WTC11 (cell line): ENCODE results near the gene ANXA9. TPM values are rescaled to one million over a fixed set of nuclear protein-coding genes. Genes with fewer than 3 reads are reported as not detected.

Source experiments
- ATAC-seq: fragments of 200-7000 bp; cut with Tn5 transposase; 2 replicates; pipeline ENCODE4 v1.10.0; 2021; ENCODE audit warnings: mild to moderate bottlenecking, moderate library complexity
- CTCF ChIA-PET: fragments of 300-600 bp; sonication (Branson Sonifier 250); formaldehyde crosslinking; loops from one replicate; lab custom pipeline; 2021; ENCODE audit warnings: antibody characterized with exemption; lab: Charles Lee
- POLR2A ChIA-PET: fragments of 350-600 bp; sonication (Branson Sonifier 250); formaldehyde crosslinking; loops from one replicate; lab custom pipeline; 2021; ENCODE audit warnings: antibody characterized with exemption; lab: Charles Lee
- DNase-seq: peaks from one replicate; pipeline ENCODE4 v3.0.0; 2021; ENCODE audit warnings: low spot score
- H3K27ac Mint-ChIP-seq: 2 replicates; pipeline ENCODE4 v1.8.0; 2021; ENCODE audit warnings: mixed read lengths
- H3K27me3 Mint-ChIP-seq: 2 replicates; pipeline ENCODE4 v1.8.0; 2021; ENCODE audit warnings: low read depth, mild to moderate bottlenecking, moderate library complexity, mixed read lengths
- H3K36me3 Mint-ChIP-seq: 2 replicates; pipeline ENCODE4 v1.8.0; 2021; ENCODE audit warnings: mixed read lengths
- H3K4me1 Mint-ChIP-seq: 2 replicates; pipeline ENCODE4 v1.8.0; 2022; ENCODE audit warnings: mixed read lengths
- H3K4me3 Mint-ChIP-seq: 2 replicates; pipeline ENCODE4 v1.8.0; 2021; ENCODE audit warnings: mild to moderate bottlenecking, moderate library complexity, mixed read lengths
- H3K9me3 Mint-ChIP-seq: 2 replicates; pipeline ENCODE4 v1.8.0; 2021; ENCODE audit warnings: mixed read lengths
- ATF1 ChIP-seq: sonication (generic); formaldehyde crosslinking; IDR thresholded peaks from 2 replicates; pipeline ENCODE4 v1.8.1; 2023; ENCODE audit warnings: mild to moderate bottlenecking, moderate library complexity, missing genetic modification reagents
- CBFB ChIP-seq: sonication (generic); formaldehyde crosslinking; IDR thresholded peaks from 2 replicates; pipeline ENCODE4 v1.8.1; 2022; ENCODE audit warnings: mild to moderate bottlenecking, low read depth, missing genetic modification reagents
- EMX1 ChIP-seq: fragments of 250-450 bp; sonication (Bioruptor Pico); IDR thresholded peaks from 2 replicates; pipeline ENCODE4 v1.8.0; 2021; ENCODE audit warnings: mild to moderate bottlenecking
- FOXK1 ChIP-seq: sonication (generic); formaldehyde crosslinking; IDR thresholded peaks from 2 replicates; pipeline ENCODE4 v1.8.0; 2022; ENCODE audit warnings: mild to moderate bottlenecking, moderate library complexity, missing genetic modification reagents
- HMGA2 ChIP-seq: fragments of 250-450 bp; sonication (Bioruptor Pico); IDR thresholded peaks from 2 replicates; pipeline ENCODE4 v1.4.0; 2021; ENCODE audit warnings: mild to moderate bottlenecking, moderate library complexity
- MXD4 ChIP-seq: fragments of 250-450 bp; sonication (Bioruptor Pico); IDR thresholded peaks from 2 replicates; pipeline ENCODE4 v1.8.0; 2021; ENCODE audit warnings: mild to moderate bottlenecking, moderate library complexity, borderline replicate concordance
- NFATC4 ChIP-seq: fragments of 250-450 bp; sonication (Bioruptor Pico); IDR thresholded peaks from 2 replicates; pipeline ENCODE4 v1.9.0; 2021; ENCODE audit warnings: mild to moderate bottlenecking
- NR1H2 ChIP-seq: sonication (generic); formaldehyde crosslinking; IDR thresholded peaks from 2 replicates; pipeline ENCODE4 v1.9.0; 2021; ENCODE audit warnings: mild to moderate bottlenecking, moderate library complexity, missing genetic modification reagents
- NR3C1 ChIP-seq: sonication (generic); formaldehyde crosslinking; conservative IDR thresholded peaks from 2 replicates; pipeline ENCODE4 v1.8.1; 2023; ENCODE audit warnings: low read depth, mild to moderate bottlenecking, missing genetic modification reagents
- SMAD3 ChIP-seq: sonication (generic); formaldehyde crosslinking; IDR thresholded peaks from 2 replicates; pipeline ENCODE4 v1.8.0; 2022; ENCODE audit warnings: missing genetic modification reagents, mild to moderate bottlenecking, borderline replicate concordance
- SMAD4 ChIP-seq: sonication (generic); formaldehyde crosslinking; IDR thresholded peaks from 2 replicates; pipeline ENCODE4 v1.8.0; 2022; ENCODE audit warnings: mild to moderate bottlenecking, missing genetic modification reagents
- SOX15 ChIP-seq: fragments of 250-450 bp; sonication (Bioruptor Pico); IDR thresholded peaks from 2 replicates; pipeline ENCODE4 v1.9.0; 2021; ENCODE audit warnings: mild to moderate bottlenecking
- SP1 ChIP-seq: sonication (generic); formaldehyde crosslinking; conservative IDR thresholded peaks from 2 replicates; pipeline ENCODE4 v1.8.1; 2022; ENCODE audit warnings: missing genetic modification reagents
- TCF7 ChIP-seq: sonication (generic); formaldehyde crosslinking; IDR thresholded peaks from 2 replicates; pipeline ENCODE4 v1.8.0; 2022; ENCODE audit warnings: mild to moderate bottlenecking, low read depth, missing genetic modification reagents, moderate library complexity
- TEAD1 ChIP-seq: sonication (generic); formaldehyde crosslinking; IDR thresholded peaks from 2 replicates; pipeline ENCODE4 v1.8.0; 2022; ENCODE audit warnings: mild to moderate bottlenecking, missing genetic modification reagents
- ZNF263 ChIP-seq: sonication (generic); formaldehyde crosslinking; IDR thresholded peaks from 2 replicates; pipeline ENCODE4 v1.8.1; 2022; ENCODE audit warnings: low read depth, mild to moderate bottlenecking, moderate library complexity, missing genetic modification reagents
- ZNF396 ChIP-seq: fragments of 250-450 bp; sonication (Bioruptor Pico); IDR thresholded peaks from 2 replicates; pipeline ENCODE4 v1.8.0; 2021; ENCODE audit warnings: mild to moderate bottlenecking, moderate library complexity, borderline replicate concordance
- total RNA-seq: library from RNA; stranded (reverse); gene quantifications from 3 replicates; pipeline ENCODE4 v1.2.3, GENCODE V29; 2021
- TF ChIP-seq, protein P1 (sequence below): sonication (generic); formaldehyde crosslinking; IDR thresholded peaks from 2 replicates; pipeline ENCODE4 v1.8.0; 2022; ENCODE audit warnings: mild to moderate bottlenecking, missing genetic modification reagents
- TF ChIP-seq, protein P2 (sequence below): fragments of 250-450 bp; sonication (Bioruptor Pico); IDR thresholded peaks from 2 replicates; pipeline ENCODE4 v1.9.0; 2021; ENCODE audit warnings: moderate library complexity, mild to moderate bottlenecking, inconsistent platforms, borderline replicate concordance
- TF ChIP-seq, protein P3 (sequence below): sonication (generic); formaldehyde crosslinking; IDR thresholded peaks from 2 replicates; pipeline ENCODE4 v1.8.1; 2022; ENCODE audit warnings: mild to moderate bottlenecking, moderate library complexity, missing genetic modification reagents
- TF ChIP-seq, protein P4 (sequence below): sonication (generic); formaldehyde crosslinking; IDR thresholded peaks from 2 replicates; pipeline ENCODE4 v1.8.1; 2022; ENCODE audit warnings: low read depth, mild to moderate bottlenecking, moderate library complexity, missing genetic modification reagents, borderline replicate concordance
- TF ChIP-seq, protein P5 (sequence below): sonication (generic); formaldehyde crosslinking; IDR thresholded peaks from 2 replicates; pipeline ENCODE4 v1.8.0; 2022; ENCODE audit warnings: mild to moderate bottlenecking, missing genetic modification reagents
- TF ChIP-seq, protein P6 (sequence below): sonication (generic); formaldehyde crosslinking; IDR thresholded peaks from 2 replicates; pipeline ENCODE4 v1.8.1; 2023; ENCODE audit warnings: mild to moderate bottlenecking, missing genetic modification reagents

ANXA9 gene
- total RNA-seq, 1 experiment from 2014 or later, result 1.6 TPM

DNA sequence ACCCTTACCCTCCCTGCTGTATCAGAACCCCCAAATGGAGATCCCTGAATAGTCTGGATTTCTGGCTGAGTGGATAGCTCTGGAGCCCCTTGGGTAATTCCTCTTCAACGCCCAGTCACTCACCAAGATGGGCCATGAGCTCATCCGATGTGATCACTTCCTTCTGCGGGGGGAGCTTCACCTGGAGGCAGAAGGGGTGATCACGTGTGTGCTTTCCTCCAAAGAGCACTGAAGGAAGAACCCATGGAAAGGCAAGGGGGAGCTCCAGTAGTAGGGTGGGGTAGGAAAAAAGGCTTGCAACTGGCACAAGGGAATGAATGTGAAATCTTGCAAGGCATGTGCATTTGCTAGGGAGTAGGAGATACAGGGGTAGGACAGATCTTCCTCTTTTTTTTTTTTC lies 19.5 kb downstream of the ANXA9 start:
- CTCF ChIA-PET, result interaction anchor here (0.5 to 3.3 kb wide), 9 partner anchors 21 to 442 kb away, joined by 3 to 21 read pairs (median 3); partner anchors contain the start of genes ANXA9 and CDC42SE1
- H3K4me1 Mint-ChIP-seq, result peaks cover 16% of the 10 kb centered on the region
- POLR2A ChIA-PET, result no interaction called here
- H3K27me3 Mint-ChIP-seq, result no peaks in the 10 kb centered on the region
- TF ChIP-seq, protein P1, sequence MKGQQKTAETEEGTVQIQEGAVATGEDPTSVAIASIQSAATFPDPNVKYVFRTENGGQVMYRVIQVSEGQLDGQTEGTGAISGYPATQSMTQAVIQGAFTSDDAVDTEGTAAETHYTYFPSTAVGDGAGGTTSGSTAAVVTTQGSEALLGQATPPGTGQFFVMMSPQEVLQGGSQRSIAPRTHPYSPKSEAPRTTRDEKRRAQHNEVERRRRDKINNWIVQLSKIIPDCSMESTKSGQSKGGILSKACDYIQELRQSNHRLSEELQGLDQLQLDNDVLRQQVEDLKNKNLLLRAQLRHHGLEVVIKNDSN (CRISPR knock-in tag), result no peak
- TF ChIP-seq SP1 (CRISPR knock-in tag) (no peak), CBFB (CRISPR knock-in tag) (no peak), NR3C1 (CRISPR knock-in tag) (no peak), FOXK1 (CRISPR knock-in tag) (no peak), SMAD4 (CRISPR knock-in tag) (no peak), NR1H2 (no peak), TEAD1 (CRISPR knock-in tag) (no peak), ATF1 (no peak), ZNF263 (CRISPR knock-in tag) (no peak), ZNF396 (CRISPR knock-in tag) (no peak), HMGA2 (CRISPR knock-in tag) (no peak), EMX1 (CRISPR knock-in tag) (no peak), NFATC4 (CRISPR knock-in tag) (no peak), MXD4 (CRISPR knock-in tag) (no peak)
- TF ChIP-seq, protein P2, sequence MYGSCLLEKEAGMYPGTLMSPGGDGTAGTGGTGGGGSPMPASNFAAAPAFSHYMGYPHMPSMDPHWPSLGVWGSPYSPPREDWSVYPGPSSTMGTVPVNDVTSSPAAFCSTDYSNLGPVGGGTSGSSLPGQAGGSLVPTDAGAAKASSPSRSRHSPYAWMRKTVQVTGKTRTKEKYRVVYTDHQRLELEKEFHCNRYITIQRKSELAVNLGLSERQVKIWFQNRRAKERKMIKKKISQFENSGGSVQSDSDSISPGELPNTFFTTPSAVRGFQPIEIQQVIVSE (CRISPR knock-in tag), result no peak
- TF ChIP-seq, protein P3, sequence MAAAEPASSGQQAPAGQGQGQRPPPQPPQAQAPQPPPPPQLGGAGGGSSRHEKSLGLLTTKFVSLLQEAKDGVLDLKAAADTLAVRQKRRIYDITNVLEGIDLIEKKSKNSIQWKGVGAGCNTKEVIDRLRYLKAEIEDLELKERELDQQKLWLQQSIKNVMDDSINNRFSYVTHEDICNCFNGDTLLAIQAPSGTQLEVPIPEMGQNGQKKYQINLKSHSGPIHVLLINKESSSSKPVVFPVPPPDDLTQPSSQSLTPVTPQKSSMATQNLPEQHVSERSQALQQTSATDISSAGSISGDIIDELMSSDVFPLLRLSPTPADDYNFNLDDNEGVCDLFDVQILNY, result no peak
- TF ChIP-seq, all 79 proteins: peak for 0
- H3K4me3 Mint-ChIP-seq, result no peak overlapping the region
- no peaks in the 10 kb centered on the region for H3K36me3 Mint-ChIP-seq
- no peaks in the 10 kb centered on the region for H3K9me3 Mint-ChIP-seq
- H3K27ac Mint-ChIP-seq, result no peak overlapping the region
- ATAC-seq (no peak), DNase-seq (no peak)

DNA sequence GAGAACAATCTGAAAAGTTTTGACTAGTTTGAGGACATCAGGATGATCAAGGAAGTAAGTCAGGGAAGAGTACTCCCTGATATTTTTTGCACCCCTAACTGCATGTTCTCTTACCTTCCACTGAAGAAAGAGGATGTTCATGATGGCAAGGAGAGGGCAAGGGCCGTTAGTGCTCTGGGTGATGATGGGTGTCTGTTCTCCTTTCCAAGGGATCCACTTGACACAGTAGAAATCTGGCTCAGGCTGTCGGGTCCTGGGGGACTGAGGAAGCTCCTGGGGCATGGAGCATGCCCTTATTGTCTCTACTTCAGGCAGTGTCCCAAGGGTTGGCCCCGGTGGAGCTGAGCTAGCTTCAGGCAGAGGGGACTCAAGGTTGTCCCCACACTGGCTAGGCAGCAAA lies 20.0 kb downstream of the ANXA9 start:
- Mint-ChIP-seq H3K27ac (no peak overlapping the region), H3K4me3 (no peak overlapping the region), H3K4me1 (peaks cover 21% of the 10 kb centered on the region), H3K9me3 (no peaks in the 10 kb centered on the region), H3K36me3 (no peaks in the 10 kb centered on the region), H3K27me3 (no peaks in the 10 kb centered on the region)
- DNase-seq (no peak), ATAC-seq (no peak)
- TF ChIP-seq ATF1 (no peak), TCF7 (CRISPR knock-in tag) (no peak), SMAD3 (CRISPR knock-in tag) (no peak), SOX15 (CRISPR knock-in tag) (no peak)
- TF ChIP-seq, protein P4, sequence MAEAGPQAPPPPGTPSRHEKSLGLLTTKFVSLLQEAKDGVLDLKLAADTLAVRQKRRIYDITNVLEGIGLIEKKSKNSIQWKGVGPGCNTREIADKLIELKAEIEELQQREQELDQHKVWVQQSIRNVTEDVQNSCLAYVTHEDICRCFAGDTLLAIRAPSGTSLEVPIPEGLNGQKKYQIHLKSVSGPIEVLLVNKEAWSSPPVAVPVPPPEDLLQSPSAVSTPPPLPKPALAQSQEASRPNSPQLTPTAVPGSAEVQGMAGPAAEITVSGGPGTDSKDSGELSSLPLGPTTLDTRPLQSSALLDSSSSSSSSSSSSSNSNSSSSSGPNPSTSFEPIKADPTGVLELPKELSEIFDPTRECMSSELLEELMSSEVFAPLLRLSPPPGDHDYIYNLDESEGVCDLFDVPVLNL (CRISPR knock-in tag), result no peak
- TF ChIP-seq, protein P5, sequence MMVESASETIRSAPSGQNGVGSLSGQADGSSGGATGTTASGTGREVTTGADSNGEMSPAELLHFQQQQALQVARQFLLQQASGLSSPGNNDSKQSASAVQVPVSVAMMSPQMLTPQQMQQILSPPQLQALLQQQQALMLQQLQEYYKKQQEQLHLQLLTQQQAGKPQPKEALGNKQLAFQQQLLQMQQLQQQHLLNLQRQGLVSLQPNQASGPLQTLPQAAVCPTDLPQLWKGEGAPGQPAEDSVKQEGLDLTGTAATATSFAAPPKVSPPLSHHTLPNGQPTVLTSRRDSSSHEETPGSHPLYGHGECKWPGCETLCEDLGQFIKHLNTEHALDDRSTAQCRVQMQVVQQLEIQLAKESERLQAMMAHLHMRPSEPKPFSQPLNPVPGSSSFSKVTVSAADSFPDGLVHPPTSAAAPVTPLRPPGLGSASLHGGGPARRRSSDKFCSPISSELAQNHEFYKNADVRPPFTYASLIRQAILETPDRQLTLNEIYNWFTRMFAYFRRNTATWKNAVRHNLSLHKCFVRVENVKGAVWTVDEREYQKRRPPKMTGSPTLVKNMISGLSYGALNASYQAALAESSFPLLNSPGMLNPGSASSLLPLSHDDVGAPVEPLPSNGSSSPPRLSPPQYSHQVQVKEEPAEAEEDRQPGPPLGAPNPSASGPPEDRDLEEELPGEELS (CRISPR knock-in tag), result no peak
- TF ChIP-seq, protein P6, sequence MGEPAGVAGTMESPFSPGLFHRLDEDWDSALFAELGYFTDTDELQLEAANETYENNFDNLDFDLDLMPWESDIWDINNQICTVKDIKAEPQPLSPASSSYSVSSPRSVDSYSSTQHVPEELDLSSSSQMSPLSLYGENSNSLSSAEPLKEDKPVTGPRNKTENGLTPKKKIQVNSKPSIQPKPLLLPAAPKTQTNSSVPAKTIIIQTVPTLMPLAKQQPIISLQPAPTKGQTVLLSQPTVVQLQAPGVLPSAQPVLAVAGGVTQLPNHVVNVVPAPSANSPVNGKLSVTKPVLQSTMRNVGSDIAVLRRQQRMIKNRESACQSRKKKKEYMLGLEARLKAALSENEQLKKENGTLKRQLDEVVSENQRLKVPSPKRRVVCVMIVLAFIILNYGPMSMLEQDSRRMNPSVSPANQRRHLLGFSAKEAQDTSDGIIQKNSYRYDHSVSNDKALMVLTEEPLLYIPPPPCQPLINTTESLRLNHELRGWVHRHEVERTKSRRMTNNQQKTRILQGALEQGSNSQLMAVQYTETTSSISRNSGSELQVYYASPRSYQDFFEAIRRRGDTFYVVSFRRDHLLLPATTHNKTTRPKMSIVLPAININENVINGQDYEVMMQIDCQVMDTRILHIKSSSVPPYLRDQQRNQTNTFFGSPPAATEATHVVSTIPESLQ (CRISPR knock-in tag), result no peak
- ChIA-PET POLR2A (no interaction called here), CTCF (interaction anchor here (0.6 to 3.3 kb wide), 7 partner anchors 21 to 442 kb away, joined by 3 to 21 read pairs (median 3); partner anchors contain the start of gene ANXA9)
